Body of pancreas (tissue), 4 donors: ENCODE results near the gene CDC27.
"Not testable (repeated sequence)": the region's sequence is repeated elsewhere in the genome, so short reads cannot be mapped to it uniquely, and the experiment has no call there.

Source experiments
- POLR2A ChIP-seq, 3 donors: fragments of 450-650 bp; IDR thresholded peaks; one replicate each; pipeline ENCODE4 v1.6.1; 2016; ENCODE audit warnings: antibody characterized with exemption in 3 of 3, mild to moderate bottlenecking in 2 of 3
- TF ChIP-seq, protein P1 (sequence below), 7 experiments: fragments of 450-650 bp in 4 of 7; fragments of 200-600 bp in 3 of 7; sonication (generic) in 3 of 7; IDR thresholded peaks; one replicate each; pipeline ENCODE4 v1.5.1; 2016 to 2019; ENCODE audit warnings: antibody characterized with exemption in 7 of 7

GRCh38 chr17:47180988-47181387 lies 8.1 kb downstream of the CDC27 start:
- TF ChIP-seq, protein P1, sequence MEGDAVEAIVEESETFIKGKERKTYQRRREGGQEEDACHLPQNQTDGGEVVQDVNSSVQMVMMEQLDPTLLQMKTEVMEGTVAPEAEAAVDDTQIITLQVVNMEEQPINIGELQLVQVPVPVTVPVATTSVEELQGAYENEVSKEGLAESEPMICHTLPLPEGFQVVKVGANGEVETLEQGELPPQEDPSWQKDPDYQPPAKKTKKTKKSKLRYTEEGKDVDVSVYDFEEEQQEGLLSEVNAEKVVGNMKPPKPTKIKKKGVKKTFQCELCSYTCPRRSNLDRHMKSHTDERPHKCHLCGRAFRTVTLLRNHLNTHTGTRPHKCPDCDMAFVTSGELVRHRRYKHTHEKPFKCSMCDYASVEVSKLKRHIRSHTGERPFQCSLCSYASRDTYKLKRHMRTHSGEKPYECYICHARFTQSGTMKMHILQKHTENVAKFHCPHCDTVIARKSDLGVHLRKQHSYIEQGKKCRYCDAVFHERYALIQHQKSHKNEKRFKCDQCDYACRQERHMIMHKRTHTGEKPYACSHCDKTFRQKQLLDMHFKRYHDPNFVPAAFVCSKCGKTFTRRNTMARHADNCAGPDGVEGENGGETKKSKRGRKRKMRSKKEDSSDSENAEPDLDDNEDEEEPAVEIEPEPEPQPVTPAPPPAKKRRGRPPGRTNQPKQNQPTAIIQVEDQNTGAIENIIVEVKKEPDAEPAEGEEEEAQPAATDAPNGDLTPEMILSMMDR (IDR thresholded peaks at IDR 0.05) = not testable (repeated sequence)
- not testable (repeated sequence) for TF ChIP-seq POLR2A (IDR thresholded peaks at IDR 0.05)
